ENCODE data around the gene TM2D3.

The TM2D3 gene

GRCh38 chr15:101604124-101604874, 47.9 kb downstream of the TM2D3 start:
- no peak for DNase-seq (ENCODE audit: low read depth in 2 of 2)

- no peak for DNase-seq (ENCODE audit: low read depth in 2 of 2)
Observed at GRCh38 chr15:101602801-101603200, 49.4 kb downstream of the TM2D3 start.

- DNase-seq (ENCODE audit: low read depth in 2 of 2): no peak
Observed at GRCh38 chr15:101600035-101600434, 52.1 kb downstream of the TM2D3 start.

GRCh38 chr15:101599091-101599490, 53.1 kb downstream of the TM2D3 start:
- no peak for DNase-seq (ENCODE audit: low read depth in 2 of 2)

GRCh38 chr15:101597360-101597928, 54.7 kb downstream of the TM2D3 start:
- no peak for DNase-seq (ENCODE audit: low read depth in 2 of 2)

- DNase-seq (ENCODE audit: low read depth in 2 of 2): no peak
Observed at GRCh38 chr15:101596633-101597032, 55.5 kb downstream of the TM2D3 start.
